ENCODE measurements around the gene HORMAD2.

The HORMAD2 gene, protein sequence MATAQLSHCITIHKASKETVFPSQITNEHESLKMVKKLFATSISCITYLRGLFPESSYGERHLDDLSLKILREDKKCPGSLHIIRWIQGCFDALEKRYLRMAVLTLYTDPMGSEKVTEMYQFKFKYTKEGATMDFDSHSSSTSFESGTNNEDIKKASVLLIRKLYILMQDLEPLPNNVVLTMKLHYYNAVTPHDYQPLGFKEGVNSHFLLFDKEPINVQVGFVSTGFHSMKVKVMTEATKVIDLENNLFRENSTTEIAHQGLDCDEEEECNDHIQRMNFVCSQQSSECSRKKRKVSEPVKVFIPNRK

DNA sequence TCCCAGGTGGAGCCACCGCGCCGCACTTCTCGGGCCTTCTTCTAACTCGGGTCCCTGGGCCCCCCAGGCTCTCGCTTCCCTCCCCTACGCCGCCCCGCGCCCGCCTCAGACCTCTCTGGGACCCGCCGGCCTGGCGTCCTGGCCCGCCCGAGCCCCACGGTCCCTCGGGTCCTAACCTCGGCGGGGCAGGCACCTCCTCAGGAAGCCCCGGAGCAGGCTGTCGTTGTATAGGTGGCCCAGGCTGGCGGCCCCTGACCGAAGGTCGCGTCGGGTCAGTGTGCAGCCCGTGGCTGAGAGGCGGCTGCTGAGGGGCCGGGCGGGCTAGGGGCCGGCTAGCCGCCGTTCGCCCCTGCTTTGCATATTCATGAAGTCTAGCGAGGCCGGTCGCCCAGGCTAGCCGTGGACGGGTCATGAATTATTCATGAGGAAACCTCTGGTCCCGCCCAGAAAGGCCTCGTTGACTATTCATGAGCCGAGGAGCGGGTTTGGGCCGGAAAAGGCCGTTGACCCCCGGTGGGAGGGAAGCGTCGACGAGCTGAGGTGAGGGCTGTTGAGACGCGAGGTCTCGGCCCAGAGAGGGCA is at the start of gene HORMAD2:
TSS of gene HORMAD2 (plus strand) at position 513 of the 582 bp plus-strand sequence. CDS start 13,489 bp downstream, outside the sequence.
- no peak for DNase-seq (ENCODE audit: low spot score)

DNA sequence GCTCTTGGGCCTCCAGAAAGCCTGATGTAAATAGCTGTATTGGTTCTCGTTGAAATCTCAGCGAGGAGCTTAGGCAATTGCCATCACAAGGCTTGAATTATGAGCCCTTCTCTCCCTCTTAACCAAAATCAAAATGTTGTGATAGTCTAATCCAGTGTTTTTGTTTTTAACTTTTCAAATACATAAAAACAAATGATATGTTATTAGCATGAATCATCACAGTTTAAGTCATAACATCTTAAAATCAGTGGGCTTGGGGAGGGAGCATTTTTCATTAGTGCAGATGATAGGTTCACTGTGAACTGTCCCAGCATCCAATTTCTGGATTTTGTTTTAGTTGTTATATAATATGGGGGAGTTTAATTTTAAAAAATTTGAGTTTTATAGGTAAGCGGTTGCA is 48.9 kb upstream of the HORMAD2 start:
- no peak for DNase-seq (ENCODE audit: low spot score)

DNA sequence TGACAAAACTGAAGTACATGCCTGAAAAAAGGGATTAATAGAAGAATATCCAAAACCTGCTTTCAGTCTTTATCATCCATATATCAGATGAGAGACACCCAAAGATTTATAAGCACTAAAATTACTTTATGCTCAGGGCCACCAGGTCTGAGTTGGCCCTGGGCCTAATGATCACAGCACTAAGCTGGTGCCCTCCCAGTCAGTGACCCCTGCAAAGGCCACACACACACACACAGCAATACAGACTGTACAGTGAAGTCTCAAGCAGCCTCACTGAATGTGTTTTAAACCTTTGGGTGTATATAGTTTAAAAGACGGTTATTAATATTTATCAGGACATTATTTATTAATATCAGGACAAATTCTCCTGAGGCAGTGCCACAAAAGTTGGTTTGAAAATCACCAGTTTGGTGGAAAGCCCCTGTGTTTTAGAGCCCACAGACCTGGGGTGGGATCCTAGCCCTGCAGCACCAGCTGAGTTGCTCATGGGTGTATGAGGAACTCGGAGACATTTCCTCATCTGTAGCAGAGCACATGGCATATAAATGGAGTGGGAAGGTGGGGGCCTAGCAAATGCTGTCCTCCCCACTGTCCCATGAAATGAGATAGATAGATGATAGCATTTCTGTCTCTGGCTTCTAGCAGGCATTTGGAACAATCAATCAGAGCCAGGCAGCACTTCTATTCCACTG is 48.4 kb upstream of the HORMAD2 start:
- no peak for DNase-seq (ENCODE audit: low spot score)

DNA sequence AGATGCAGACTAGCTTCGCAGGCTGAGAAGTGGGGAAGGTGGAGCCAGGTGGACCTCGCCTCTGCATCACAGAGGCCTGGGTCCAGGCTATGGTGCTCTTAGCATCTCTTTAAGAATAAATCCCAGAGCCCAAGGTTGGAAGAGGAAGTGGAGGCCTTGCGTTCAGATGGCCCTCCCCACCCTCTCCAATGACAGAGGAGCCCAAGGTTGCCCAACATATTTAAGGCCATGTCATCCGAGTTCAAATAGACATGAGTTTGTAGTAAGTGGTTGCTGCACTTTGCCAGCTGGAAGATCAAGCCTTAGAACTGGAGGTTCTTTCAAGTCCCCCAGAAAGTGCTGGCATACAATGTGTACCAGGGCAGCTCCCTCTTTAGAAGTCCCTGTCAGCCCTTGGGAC is 47.1 kb upstream of the HORMAD2 start:
- no peak for DNase-seq (ENCODE audit: low spot score)

DNA sequence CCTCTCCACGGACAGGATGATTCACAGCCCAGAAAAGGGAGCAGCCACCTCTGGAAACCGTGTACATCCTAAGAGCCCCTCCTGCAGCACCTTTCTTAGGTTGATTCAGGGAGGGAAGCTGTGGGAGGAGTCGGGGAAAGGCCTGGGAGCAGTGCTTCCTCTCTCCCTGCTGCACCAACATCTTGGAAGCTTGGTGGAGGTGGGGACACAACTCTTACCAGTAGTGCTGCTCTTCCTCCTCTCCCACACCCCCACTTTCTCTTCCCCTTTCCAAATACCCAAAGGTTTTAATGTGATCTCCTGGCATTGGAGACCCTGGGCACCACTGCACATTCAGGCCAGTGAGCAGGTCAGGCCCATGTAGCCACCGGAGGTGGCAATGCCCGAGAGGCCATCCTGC is 46.4 kb upstream of the HORMAD2 start:
- DNase-seq (ENCODE audit: low spot score), result no peak

DNA sequence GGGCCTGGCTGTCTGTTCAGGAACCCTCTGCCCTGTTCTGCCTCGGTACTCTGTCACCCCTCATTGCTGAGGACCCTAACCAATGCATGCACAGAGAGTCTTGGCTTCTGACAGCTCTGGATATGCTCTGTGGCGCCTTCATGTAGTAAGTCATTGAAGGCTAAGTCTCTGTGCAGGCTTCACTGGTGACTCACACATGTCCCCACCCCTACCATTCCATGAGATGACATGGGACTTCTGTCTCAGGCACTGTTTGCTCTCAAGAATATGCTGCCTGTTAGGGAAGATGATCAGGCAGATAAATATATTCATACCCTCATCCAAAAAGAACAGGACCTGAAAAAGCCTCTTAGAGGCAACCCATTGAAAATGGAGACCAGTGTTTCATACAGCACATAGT is 43.6 kb upstream of the HORMAD2 start:
- peak; percentile 11 for DNase-seq (ENCODE audit: low spot score)

DNA sequence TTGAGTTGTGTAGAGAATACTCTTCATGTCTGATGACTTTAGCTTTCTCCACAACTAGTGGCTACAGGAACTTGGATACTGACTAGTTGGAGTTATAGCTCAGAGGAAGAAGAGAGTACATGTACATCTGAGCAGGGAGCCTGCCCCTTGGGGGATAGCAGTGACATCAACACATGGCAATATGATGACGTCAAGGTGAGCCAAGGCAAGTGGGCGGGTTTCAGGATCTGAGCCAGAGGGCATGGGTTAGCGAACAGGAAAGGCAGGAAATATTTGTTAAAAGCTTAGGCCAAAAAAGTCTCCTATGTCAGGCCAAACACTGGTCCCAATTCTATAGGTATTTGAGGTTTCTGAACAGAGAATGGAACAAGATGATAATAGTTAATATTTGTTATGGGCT is 42.0 kb upstream of the HORMAD2 start:
- DNase-seq (ENCODE audit: low spot score), result no peak

DNA sequence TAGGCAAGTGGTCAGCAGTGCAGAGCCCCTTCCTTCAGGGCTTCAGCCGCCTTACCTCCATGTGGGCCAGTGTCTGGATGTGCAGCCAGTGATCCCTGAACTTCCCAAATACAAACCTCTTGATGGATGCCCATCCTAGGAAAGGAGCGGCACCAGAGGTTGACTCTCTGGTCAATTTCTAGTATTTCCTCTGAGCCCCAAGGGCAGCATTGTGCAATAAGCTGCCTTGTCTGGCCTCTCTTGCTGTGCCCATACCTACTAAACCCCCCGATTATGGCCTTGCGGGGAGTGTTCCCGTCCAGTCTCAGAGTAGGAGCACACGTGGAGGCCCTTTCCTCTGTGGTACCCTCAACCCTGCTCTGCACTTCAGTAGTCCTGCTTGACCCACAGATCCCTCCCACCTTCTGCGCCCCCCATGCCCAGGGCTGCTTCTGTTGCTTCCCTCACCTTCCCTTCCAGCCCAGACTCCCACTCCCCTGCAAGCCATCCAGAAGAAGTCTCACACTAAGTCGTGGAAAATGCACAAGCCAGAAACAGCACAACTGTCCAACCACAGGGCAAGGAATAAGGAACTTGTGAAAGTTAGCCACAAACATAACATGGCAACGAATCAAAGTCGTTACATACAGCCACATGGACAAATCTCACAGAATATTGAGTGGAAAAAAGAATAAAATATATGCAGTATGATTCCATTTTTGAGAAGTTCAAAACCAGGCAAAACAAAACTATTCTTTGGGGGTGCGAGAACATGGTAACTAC is 39.6 kb upstream of the HORMAD2 start:
- no peak for DNase-seq (ENCODE audit: low spot score)

DNA sequence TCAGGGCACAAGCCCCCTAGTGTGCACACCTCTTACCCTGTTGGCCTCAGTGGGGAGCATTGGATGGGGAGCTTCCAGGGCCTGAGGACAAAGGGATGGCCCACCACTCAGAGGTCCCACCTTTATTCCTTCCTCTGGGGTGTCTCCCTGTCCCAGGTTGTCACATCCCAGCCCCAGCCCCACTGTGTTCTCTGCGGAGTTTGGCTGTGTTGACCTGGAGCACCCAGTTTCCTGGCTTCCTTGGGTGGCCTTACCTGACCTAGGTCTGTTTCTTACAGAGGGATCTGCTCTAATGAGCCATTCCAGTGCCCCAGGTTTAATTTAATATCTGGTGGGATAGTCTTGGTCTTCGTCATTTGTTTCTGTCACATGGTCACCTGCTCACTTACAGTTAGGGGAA is 38.8 kb upstream of the HORMAD2 start:
- DNase-seq (ENCODE audit: low spot score), result no peak

DNA sequence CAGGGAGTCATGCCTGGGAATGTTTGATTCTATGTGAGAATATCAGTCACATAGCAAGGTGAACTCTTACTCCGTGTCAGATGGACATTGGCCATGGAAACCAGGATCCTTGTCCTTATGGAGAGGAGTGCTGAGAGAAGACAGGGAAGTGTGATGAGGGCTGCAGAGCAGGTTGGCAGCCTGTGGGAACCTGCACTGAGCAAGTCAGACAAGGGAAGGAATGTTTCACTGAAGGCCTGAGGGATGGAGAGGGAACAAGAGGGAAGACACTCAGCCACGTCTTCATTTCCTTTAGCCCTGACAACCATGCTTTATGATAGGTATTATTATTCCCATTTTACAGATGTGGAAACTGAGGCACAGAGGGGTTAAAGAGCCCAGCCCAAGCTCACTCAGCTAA is 38.4 kb upstream of the HORMAD2 start:
- DNase-seq (ENCODE audit: low spot score), result no peak

DNA sequence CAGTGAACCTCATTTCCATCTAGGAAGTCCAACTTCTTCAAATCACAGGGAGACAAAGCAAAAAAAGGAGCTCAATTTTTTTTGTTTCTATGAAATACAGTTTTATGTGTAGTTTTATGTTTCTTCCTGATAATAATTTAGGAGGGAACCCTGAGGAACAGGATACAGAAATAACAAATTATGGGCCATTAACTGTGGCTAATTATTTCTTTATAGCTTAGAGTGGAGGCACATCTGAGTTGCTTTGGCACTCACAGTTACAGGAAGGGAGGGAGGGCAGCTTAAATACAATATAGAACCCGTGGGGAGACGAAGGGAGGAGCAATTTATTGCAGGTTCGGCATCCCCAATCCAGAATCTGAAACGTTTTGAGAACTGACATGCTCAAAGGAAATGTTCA is 37.1 kb upstream of the HORMAD2 start:
- no peak for DNase-seq (ENCODE audit: low spot score)

DNA sequence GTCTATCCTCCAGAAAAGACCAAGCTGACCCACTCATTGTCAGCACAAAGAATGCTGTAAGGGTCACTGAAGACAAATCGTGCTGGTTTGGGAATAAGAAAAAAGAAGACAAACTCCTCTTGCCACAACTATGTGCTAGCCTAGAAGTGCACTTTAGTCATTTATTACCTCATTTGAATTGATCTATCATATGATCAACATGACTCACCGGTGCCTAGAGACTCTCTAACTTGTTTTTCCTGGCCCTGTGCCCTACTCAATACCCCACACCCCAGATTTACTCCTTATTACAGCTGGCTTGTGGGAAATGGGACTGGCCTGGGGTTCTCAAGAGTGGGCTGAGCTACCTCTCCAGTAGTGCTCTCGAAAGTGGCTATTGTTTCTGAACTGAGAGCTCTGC is 35.9 kb upstream of the HORMAD2 start:
- peak; percentile 69 for DNase-seq (ENCODE audit: low spot score)

DNA sequence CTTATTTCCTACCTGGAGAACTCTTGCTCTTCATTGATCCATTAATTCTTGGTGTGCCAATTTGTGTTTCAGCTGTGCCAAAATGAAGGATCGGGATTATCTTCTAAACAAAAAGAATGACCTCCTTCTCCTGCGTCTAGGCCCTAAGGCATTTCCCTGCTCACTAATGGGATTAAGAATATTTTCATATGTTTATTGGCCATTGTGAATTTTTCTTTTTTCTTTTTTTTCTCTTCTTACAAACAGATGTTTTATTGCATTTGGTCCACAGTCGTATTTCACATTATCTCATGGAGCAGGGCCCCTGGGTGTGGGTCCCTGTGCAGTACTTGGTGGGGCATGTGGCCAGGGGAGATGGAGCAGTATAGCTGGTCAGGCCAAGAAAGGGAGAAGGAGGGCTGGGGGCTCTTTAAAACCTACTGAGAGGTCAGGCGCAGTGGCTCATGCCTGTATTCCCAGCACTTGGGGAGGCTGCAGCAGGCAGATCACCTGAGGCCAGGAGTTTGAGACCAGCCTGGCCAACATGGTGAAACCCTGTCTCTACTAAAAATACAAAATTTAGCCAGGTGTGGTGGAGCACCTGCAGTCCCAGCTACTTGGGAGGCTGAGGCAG is 35.3 kb upstream of the HORMAD2 start:
- DNase-seq (ENCODE audit: low spot score), result no peak

DNA sequence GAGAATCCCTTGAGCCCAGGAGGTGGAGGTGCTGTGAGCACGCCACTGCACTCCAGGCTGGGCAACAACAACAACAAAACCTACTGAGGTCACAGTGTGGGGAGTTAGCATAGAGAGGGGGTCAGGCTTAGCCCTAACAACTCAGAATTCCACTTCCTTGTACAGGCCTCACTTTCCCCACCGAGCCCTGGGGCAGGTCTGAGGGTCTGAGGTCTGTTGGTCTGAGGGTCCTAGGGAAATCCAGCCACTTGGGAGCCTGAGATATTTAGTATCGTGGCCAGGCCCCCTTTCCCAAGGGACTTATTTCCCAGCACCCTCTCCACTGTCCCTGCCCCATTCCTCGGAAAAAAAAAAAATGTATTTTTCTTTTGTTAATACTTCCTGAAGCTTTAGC is 34.8 kb upstream of the HORMAD2 start:
- no peak for DNase-seq (ENCODE audit: low spot score)

DNA sequence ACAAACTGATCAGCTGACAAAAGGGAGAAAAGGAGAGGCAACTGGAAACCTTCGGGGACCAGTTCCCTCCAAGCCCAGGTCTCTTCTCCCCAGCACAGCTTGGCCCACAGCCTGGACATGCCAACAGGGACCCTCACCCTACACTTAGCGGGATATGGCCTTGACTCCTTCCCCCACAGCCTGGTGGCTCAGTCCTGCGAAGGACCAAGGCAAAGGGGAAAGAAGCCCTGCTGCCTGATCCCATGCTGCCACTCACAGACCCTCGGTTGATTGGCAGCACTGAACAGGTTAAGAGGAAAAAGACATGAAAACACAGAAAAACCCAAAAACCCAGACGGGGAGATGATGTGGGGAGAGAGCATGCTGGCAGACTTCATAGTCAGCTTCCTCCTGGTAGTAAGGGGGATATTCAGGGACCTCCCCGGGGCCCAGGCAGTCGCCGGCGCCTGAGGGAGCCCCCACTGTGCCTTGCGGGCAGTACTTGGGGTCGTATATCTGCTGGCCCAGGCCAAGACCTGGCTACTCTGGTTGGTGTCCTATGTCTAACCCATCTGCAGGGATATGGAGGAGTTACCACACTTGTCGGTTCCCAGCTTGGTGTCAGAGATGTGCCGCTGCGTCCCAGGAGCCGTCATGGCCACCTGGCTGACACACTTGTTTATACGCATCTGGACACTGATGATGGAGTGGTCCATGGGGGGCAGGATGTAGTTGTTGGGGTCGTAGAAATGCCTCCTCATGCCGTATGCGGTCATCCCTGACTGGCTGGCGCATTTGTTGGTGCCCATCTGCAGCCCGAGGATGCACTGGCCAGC is 34.2 kb upstream of the HORMAD2 start:
- DNase-seq (ENCODE audit: low spot score), result no peak

DNA sequence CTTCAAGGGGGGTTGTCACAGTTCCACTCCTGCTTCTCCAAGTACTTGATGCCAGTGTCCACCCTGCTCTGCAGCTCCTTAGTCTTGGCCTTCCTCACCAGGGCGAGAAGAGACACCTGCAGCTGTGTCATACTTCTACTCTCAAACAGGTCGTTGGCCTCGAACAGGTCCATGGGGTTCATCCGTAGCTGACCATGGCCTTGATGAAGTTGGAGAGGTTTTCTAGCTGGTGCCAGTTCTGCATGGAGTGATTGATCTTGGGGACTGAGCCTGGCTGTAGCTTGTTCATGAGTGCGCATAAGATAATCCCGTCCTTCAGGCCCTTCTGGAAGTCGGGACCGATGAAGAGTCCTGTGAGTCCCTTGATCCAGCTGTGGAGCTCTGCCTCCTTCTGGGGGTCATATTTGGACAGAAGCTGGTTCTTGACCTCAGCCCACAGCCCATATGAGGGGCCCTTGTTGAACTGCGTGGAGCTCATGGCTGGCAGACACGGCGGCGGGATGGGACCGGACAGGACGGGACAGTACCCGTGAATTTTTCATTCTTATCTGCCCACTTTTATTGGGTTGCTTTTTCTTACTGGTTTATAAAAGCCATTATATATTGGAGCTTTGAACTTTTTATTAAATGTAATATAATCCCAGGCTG is 33.4 kb upstream of the HORMAD2 start:
- no peak for DNase-seq (ENCODE audit: low spot score)

DNA sequence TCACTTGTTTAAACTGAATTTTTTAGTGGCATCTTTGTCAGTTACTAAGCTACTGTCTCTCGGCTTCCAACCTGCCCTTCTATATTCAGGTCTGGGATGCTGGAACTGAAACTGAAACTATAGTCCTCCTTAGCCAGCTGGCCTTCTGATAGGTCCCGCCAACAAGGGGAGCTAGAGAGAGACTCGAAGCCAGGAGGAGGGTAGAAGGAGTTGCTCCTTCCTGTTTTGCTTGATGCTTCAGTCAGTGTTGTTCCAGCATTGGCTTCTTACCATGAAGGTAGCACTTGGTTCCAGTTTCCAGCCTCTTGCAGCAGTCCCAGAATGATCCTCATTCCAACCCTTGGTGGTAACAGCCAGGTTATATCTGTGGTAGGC is 32.9 kb upstream of the HORMAD2 start:
- DNase-seq (ENCODE audit: low spot score), result no peak

DNA sequence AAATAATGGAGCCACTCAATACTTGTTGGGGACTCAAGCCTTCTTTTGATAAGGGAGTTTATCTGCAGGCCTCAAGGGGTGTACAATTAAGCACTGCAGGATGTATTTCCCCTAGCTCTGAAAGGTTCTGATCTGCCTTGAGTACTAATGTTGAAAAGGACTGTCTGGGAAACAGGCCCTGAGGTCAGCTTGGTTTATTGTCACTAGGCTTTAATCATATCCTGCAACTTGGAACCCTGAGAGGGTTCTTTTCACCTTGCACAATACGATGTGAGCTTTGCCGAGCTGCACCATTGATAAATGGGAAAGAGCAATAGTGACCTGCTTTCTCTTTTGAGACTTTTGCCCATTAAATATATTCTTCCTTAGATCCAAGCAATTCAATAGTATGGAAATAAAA is 31.6 kb upstream of the HORMAD2 start:
- no peak for DNase-seq (ENCODE audit: low spot score)

DNA sequence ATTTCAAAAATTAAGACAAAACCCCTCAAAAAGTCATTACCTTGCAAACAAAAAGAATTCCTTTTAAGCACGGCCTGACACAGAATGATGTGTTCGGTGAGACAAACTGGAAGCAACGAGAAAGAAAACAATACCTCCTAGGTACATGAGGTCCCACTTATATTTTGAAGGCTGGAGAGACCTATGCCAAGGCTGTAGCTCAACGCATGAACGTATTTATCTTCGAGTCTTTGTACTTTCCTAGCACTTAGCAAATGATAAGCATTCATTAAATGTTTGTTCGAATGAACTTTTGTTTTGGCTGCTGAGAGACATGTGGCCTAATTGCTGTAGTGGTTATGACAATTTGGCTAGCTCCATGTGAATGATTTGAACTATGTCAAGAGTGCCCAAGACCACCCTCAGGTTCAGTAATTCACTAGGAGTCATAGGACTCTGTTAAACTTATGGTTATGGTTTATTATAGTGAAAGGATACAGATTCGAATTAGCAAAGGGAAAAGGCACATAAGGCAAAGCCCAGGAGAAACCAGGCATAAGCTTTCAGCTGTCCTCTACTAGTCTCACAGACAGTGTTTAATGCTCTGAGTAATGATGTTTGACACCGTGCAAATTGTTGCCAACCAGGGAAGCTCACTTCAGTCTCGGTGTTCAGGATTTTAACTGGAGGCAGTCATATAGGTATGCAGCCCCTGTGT is 26.0 kb upstream of the HORMAD2 start:
- DNase-seq (ENCODE audit: low spot score), result no peak

DNA sequence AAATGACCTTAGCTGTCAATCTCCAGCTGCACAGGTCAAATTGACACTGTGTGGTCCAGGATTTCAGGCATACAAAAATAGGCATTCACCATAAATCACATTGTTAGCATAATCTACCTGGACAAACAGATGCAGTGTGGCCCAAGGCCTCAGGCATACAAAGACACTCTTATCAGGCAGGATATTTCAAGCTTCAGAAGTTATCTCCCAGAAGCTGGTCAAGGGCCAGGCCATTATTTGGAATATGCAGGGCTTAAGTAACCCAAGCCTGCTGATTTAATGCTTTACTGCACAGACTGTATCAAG is 25.5 kb upstream of the HORMAD2 start:
- no peak for DNase-seq (ENCODE audit: low spot score)

DNA sequence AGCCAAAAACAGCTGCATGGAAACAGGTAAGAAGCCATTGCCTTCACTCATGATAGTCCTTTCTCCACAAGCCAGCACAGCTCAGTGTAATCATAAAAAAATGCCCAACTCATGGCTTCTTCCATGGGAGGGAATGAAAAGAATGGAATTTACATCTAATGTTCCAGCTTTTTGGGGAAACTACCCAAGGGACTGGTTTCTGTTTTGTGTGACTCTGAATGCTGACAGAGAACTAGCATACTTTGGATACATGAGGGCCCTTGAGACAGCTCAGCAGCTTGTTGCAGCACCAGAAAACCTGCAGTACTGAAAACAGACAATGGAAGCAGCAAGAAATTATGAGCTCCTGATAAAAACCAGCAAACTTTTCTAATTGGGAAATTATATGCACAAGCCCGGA is 24.2 kb upstream of the HORMAD2 start:
- no peak for DNase-seq (ENCODE audit: low spot score)
